GM23248 (cell line): ENCODE results near the gene SLC16A2.

Source experiments
- EZH2 ChIP-seq: fragments of 200-600 bp; sonication (generic); IDR thresholded peaks from 2 replicates; pipeline ENCODE4 v1.6.1; 2018; ENCODE audit warnings: antibody characterized with exemption, mild to moderate bottlenecking; ENCODE audit not compliant: insufficient read depth, poor library complexity, severe bottlenecking
- EZH2phosphoT487 ChIP-seq: fragments of 200-600 bp; sonication (generic); IDR thresholded peaks from 2 replicates; pipeline ENCODE4 v1.6.1; 2018; ENCODE audit warnings: antibody characterized with exemption, moderate library complexity, mild to moderate bottlenecking, low read depth; ENCODE audit not compliant: insufficient read depth

DNA sequence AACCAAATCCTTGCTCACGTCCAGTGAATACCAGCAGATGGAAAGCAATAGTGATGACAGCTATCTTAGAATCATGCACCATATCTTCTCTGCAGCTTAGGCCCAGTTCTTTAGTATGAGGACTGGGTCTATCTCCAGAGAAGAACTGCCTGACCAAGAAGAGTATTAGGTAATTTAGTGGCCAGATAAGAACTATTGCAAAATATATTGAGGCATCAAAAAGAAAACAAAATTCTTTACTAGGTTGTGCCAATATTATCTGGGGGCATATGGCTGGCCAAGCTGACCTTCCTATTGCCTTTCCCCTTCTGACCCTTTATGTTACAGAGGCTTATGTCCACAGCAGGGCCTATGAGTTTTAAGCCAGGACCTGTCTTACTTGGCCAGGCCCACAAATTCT lies 101.9 kb downstream of the SLC16A2 start:
- TF ChIP-seq EZH2 = no peak
- no peak for TF ChIP-seq EZH2phosphoT487
